Adrenal gland (tissue), 12 donors: Measurements from ENCODE around the gene ZNF609. TPM values are rescaled to one million over a fixed set of nuclear protein-coding genes. Genes with fewer than 3 reads are reported as not detected.

Experiments
- DNase-seq, 7 donors: peaks; one replicate each; pipeline ENCODE4 v3.0.0-alpha.2; 2019 to 2020
- H3K27ac ChIP-seq, 5 donors: fragments of 200-600 bp; sonication (generic) in 4 of 5; 1 replicate in 3 of 5; 2 replicates in 2 of 5; pipeline versions ENCODE4 v1.5.1 to v1.8.0; 2016 to 2020; ENCODE audit warnings: mild to moderate bottlenecking in 1 of 5
- H3K27me3 ChIP-seq: fragments of 200-600 bp; 2 replicates; pipeline ENCODE4 v1.8.0; 2021
- H3K36me3 ChIP-seq, 2 donors: fragments of 200-600 bp; replicated peaks in 1 of 2; 1 replicate in 1 of 2; 2 replicates in 1 of 2; pipeline versions ENCODE4 v1.5.1 to v1.8.0; 2018 to 2022
- H3K4me1 ChIP-seq, 2 donors: fragments of 200-600 bp; replicated peaks in 1 of 2; 1 replicate in 1 of 2; 2 replicates in 1 of 2; pipeline versions ENCODE4 v1.5.1 to v1.8.0; 2018 to 2021
- H3K4me3 ChIP-seq, 4 donors: fragments of 200-600 bp; sonication (generic) in 3 of 4; one replicate each; pipeline ENCODE4 v1.5.1; 2016 to 2018
- H3K9me3 ChIP-seq, 3 donors: fragments of 200-600 bp; sonication (generic) in 1 of 3; replicated peaks in 1 of 3; 1 replicate in 2 of 3; 2 replicates in 1 of 3; pipeline versions ENCODE4 v1.5.1 to v1.8.0; 2016 to 2021
- POLR2A ChIP-seq, 2 donors: fragments of 450-650 bp; IDR thresholded peaks; one replicate each; pipeline ENCODE4 v1.6.1; 2017; ENCODE audit warnings: antibody characterized with exemption in 2 of 2, mild to moderate bottlenecking in 2 of 2, moderate library complexity in 1 of 2
- WGBS, 4 donors: extraction: QIAGEN DNeasy Blood & Tissue Kit in 2 of 4; methylation state at CpG; one replicate each; pipeline versions ENCODE4 v1.1.5 to v1.1.7; 2013 to 2017; 5-methylcytosine and 5-hydroxymethylcytosine counted together
- intact Hi-C, 2 donors: fragments of 100-400 bp; cut with DNase I; formaldehyde crosslinking; loops; one replicate each; pipeline versions ENCODE4 v1.14.1 to v1.15.0; 2022 to 2023
- polyA plus RNA-seq, 3 donors: library from polyadenylated mRNA; stranded (reverse); fragments of 200-250 nt in 2 of 3; fragments of 350-450 nt in 1 of 3; fragmentation: Illumina TruSeq in 1 of 3; extraction: RNeasy Lipid Tissue Mini Kit (QIAGEN cat#74804) in 1 of 3; gene quantifications; one replicate each; pipeline ENCODE4 v1.2.3, GENCODE V29; 2013 to 2014
- total RNA-seq, 9 donors: library from RNA; depleted of rRNA in 4 of 9; stranded (reverse); fragments of >200 nt in 4 of 9; fragments of 120-200 nt in 1 of 9; fragmentation: NEBNext Ultra II Directional in 1 of 9; extraction: Animal tissue kit (Norgen Biotek cat#: 25700) in 1 of 9; gene quantifications; one replicate each; pipeline versions ENCODE4 v1.1.0 to v1.2.4, GENCODE V29; 2013 to 2023
- TF ChIP-seq, protein P1 (sequence below), 6 experiments: fragments of 450-650 bp in 4 of 6; fragments of 200-600 bp in 2 of 6; sonication (generic) in 1 of 6; IDR thresholded peaks; 1 replicate in 5 of 6; 2 replicates in 1 of 6; pipeline versions ENCODE4 v1.5.1 to v1.8.0; 2016 to 2021; ENCODE audit warnings: antibody characterized with exemption in 6 of 6, mild to moderate bottlenecking in 2 of 6, moderate library complexity in 1 of 6
- donor health status: healthy with polysubstance abuse.
- donor health status: Bipolar disorder and iron deficiency.
- donor health status: DM: yes; HTN: yes; CAD: no.
- donor health status: DM: no; HTN: no; CAD: no.
- donor health status: DM: no; HTN: no; CAD: no.
- donor health status: DM: yes; HTN: yes; CAD: no.

The ZNF609 gene
- total and polyA plus RNA-seq, 12 donors = 4.4 to 35.5 (median 25.4) TPM

DNA sequence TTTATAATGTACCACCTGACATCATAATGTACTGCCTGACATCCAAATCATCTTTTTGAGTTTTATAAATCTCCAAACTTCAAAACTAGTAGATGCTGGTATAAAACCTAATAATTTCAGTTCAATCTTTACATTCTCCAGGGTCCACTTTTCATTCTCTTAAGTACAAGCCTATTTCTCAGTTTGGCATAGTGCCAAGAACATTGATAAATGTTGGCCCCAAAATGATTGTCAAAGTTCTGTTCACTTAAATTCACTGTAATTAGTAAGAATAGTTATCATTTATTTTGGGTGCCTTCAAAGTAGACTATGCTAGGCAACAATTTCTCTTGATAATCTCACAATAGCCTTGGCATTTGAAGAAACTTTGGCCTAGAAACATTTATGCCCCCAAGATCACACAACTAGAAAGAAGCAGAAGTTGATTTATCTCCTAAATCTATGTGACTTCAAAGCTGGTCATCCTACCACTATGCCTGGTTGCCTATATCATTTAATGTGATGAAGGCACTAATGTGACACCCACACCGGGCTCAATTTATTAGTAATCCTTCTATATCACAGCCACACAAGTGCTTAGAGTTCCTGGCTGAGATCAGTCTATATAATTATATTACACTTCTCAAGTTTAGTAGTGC lies 101.7 kb downstream of the ZNF609 start:
- intact Hi-C loops = no loop called here
- no peak for DNase-seq
- no peak for TF ChIP-seq POLR2A (IDR thresholded peaks at IDR 0.05)
- TF ChIP-seq, protein P1, sequence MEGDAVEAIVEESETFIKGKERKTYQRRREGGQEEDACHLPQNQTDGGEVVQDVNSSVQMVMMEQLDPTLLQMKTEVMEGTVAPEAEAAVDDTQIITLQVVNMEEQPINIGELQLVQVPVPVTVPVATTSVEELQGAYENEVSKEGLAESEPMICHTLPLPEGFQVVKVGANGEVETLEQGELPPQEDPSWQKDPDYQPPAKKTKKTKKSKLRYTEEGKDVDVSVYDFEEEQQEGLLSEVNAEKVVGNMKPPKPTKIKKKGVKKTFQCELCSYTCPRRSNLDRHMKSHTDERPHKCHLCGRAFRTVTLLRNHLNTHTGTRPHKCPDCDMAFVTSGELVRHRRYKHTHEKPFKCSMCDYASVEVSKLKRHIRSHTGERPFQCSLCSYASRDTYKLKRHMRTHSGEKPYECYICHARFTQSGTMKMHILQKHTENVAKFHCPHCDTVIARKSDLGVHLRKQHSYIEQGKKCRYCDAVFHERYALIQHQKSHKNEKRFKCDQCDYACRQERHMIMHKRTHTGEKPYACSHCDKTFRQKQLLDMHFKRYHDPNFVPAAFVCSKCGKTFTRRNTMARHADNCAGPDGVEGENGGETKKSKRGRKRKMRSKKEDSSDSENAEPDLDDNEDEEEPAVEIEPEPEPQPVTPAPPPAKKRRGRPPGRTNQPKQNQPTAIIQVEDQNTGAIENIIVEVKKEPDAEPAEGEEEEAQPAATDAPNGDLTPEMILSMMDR (IDR thresholded peaks at IDR 0.05) = no peak
- WGBS, 4 donors = 46 to 81% (median 64%) methylated on average over 1 of the region's 1 CpG
- Histone ChIP-seq H3K27me3 (no peaks in the 10 kb centered on the region), H3K4me3 (no peak overlapping the region), H3K9me3 (no peaks in the 10 kb centered on the region), H3K36me3 (no peaks in the 10 kb centered on the region), H3K27ac (no peak overlapping the region), H3K4me1 (peaks cover 30 to 40% of the 10 kb centered on the region in 2 donors)

DNA sequence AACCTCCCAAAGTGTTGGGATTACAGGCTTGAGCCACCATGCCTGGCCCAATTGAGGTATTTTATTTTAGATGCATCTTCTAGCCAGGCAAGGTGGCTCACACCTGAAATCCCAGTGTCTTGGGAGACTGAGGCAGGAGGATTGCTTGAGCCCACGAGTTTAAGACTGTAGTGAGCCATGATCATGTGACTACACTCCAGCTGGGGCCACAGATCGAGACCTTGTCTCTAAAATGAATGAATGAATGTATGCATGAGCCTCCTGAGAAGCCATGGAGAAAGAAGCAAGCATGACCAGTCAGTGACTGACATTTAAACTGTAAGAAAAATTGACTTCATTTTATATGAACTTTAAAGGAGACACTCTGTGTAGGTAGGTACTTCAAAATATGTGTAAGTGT lies 105.7 kb downstream of the ZNF609 start:
- H3K36me3 ChIP-seq = no peaks in the 10 kb centered on the region
- DNase-seq = no peak
- H3K27me3 ChIP-seq = no peaks in the 10 kb centered on the region
- H3K4me1 ChIP-seq = peaks cover 28 to 42% of the 10 kb centered on the region in 2 donors
- no peak for TF ChIP-seq POLR2A (IDR thresholded peaks at IDR 0.05)
- TF ChIP-seq, protein P1 (IDR thresholded peaks at IDR 0.05) = no peak
- no peak overlapping the region for H3K4me3 ChIP-seq
- no peaks in the 10 kb centered on the region for H3K9me3 ChIP-seq
- intact Hi-C loops = no loop called here
- no peak overlapping the region for H3K27ac ChIP-seq
- WGBS, 4 donors = 84 to 100% (median 89%) methylated on average over 2 of the region's 2 CpGs

DNA sequence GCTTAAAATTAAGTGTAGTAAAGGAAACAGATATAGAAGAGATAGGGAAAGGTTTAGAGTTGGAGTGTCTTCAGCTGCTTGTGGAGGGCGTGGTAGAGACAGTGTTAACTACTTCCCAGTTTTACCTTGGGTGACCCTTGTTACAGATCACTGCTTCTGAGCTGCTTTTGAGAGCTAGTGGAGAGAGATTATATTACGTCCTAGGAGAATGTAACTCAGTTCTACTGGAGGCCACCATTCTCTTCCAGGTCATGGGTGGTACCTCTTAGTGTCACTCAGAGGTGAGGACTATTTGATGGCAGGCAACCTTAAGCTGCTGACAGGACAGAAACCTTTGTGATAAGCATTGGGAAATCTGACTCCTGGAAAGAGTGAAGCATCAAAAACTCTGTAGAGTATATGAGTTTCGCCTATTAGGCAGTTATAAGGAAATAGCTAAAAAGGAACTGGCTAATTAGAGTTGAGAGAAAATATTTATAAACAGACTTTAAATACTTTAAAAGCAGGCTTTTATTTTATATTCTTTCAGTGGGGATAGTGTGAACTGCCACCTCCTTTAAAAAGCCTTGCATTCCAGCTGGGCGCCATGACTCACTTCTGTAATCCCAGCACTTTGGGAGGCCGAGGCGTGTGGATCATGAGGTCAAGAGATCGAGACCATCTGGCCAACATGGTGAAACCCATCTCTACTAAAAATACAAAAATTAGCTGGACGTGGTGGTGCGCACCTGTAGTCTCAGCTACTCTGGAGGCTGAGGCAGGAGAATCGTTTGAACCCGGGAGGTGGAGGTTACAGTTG lies 106.5 kb downstream of the ZNF609 start:
- 85 to 92% (median 88%) methylated on average over 11 of the region's 11 CpGs for WGBS, 4 donors

DNA sequence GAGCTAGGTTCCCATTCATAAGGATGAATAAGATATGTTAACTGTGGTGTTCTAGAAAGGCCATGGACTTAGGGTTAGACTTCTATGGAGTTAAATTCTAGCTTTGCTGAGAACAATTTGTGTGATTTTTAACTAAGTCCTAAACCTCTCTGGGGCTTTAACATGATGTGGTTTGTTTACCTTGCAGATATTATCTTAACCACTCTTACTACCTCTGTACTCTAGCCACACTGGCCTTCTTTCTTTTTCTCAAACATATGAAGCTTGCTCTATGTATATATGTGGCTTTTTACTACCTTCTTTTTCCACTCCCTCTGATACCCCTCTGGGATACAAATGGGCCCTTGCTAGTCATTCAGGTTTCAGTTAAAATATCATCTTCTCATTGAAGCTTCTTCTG lies 108.4 kb downstream of the ZNF609 start:
- Histone ChIP-seq H3K4me3 (no peak overlapping the region), H3K27me3 (no peaks in the 10 kb centered on the region), H3K27ac (no peak overlapping the region), H3K36me3 (no peaks in the 10 kb centered on the region), H3K4me1 (peaks cover 17 to 39% of the 10 kb centered on the region in 2 donors), H3K9me3 (no peaks in the 10 kb centered on the region)
- no peak for DNase-seq
- TF ChIP-seq, protein P1 (IDR thresholded peaks at IDR 0.05) = no peak
- TF ChIP-seq POLR2A (IDR thresholded peaks at IDR 0.05) = no peak
- intact Hi-C loops = no loop called here

More for the DNA sequence above, 106.5 kb downstream of the ZNF609 start:
- Histone ChIP-seq H3K27me3 (no peaks in the 10 kb centered on the region), H3K27ac (no peak overlapping the region), H3K9me3 (no peaks in the 10 kb centered on the region), H3K4me3 (no peak overlapping the region), H3K4me1 (peaks cover 25 to 42% of the 10 kb centered on the region in 2 donors), H3K36me3 (no peaks in the 10 kb centered on the region)
- intact Hi-C loops = no loop called here
- no peak for TF ChIP-seq POLR2A (IDR thresholded peaks at IDR 0.05)
- TF ChIP-seq, protein P1 (IDR thresholded peaks at IDR 0.05) = no peak
- no peak for DNase-seq
